ENCODE measurements around the gene ZNF536.

The ZNF536 gene

DNA sequence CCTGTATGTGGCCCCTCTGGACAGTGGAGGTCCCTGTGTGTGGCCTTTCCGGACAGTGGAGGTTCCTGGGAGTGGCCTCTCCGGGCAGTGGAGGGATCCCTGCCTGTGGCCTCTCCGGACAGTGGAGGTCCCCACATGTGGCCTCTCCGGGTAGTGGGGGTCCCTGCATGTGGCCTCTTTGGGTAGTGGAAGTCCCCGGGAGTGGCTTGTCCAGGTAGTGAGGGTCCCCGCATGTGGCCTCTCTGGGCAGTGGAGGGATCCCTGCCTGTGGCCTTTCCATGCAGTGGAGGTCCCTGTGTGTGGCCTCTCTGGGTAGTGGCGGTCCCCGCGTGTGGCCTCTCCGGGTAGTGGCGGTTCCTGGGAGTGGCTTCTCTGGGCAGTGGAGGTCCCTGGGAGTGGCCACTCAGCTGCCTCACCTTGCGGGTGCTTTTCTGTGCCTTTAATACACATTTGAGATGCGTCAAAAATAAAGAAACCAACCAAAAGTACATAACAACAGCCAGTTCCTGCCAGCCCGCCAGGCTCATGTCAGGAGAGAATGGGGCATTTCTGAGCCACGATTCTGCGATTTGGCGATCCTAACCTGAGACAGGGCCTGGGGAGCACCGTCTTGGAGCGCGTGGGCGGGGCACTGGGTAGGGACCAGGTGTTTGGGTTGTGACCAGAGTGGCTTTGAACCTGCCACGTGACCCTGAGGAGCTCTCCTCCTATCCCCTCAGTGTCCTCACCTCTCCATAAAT is 194.7 kb downstream of the ZNF536 start:
- no peak overlapping the region for H3K27ac ChIP-seq
- ChIA-PET POLR2A (ENCODE audit: low non-redundant PET) (no interaction called here), CTCF (no interaction called here)
- TF ChIP-seq, protein P1, sequence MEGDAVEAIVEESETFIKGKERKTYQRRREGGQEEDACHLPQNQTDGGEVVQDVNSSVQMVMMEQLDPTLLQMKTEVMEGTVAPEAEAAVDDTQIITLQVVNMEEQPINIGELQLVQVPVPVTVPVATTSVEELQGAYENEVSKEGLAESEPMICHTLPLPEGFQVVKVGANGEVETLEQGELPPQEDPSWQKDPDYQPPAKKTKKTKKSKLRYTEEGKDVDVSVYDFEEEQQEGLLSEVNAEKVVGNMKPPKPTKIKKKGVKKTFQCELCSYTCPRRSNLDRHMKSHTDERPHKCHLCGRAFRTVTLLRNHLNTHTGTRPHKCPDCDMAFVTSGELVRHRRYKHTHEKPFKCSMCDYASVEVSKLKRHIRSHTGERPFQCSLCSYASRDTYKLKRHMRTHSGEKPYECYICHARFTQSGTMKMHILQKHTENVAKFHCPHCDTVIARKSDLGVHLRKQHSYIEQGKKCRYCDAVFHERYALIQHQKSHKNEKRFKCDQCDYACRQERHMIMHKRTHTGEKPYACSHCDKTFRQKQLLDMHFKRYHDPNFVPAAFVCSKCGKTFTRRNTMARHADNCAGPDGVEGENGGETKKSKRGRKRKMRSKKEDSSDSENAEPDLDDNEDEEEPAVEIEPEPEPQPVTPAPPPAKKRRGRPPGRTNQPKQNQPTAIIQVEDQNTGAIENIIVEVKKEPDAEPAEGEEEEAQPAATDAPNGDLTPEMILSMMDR (conservative IDR thresholded peaks at IDR 0.05; ENCODE audit: low read depth): no peak
- DNase-seq (ENCODE audit: low spot score): no peak

GRCh38 chr19:30567536-30568232 is 195.5 kb downstream of the ZNF536 start:
- ChIA-PET POLR2A (ENCODE audit: low non-redundant PET) (interaction anchor here (0.6 kb wide), 1 partner anchor 17 kb away, joined by 4 read pairs; no protein-coding TSS in a partner anchor), CTCF (no interaction called here)
- H3K27ac ChIP-seq: no peak overlapping the region
- TF ChIP-seq, protein P1 (conservative IDR thresholded peaks at IDR 0.05; ENCODE audit: low read depth): no peak
- no peak for DNase-seq (ENCODE audit: low spot score)

GRCh38 chr19:30570194-30570593 is 198.0 kb downstream of the ZNF536 start:
- TF ChIP-seq, protein P1 (conservative IDR thresholded peaks at IDR 0.05; ENCODE audit: low read depth): no peak
- DNase-seq (ENCODE audit: low spot score): no peak
- POLR2A ChIA-PET (ENCODE audit: low non-redundant PET): no interaction called here
- CTCF ChIA-PET: no interaction called here
- H3K27ac ChIP-seq: no peak overlapping the region

DNA sequence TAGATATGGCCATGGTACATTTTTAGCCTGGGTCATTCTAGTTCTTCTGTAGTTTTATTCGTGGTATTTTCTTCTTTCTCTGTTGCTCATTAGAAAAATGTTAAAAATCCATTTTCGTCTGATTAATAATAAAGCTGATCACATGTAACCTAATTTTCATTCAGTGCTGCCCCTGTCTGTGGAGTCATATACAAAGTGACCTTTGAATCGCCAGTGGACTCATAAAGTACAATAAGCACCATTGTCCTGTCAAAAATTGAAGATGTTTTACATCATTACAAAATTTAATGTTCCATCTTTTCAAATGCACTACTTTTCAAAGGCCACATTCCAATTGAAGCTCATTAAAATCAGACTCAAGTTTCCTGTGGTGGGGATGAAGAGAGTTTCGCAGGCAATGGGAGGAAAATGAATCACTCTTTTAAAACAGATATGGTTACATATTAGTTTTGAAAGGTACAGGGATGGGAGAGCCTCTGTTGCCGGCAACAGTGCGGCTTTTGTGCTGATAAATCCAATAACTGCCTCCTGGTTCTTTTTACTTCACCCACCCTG is 205.4 kb downstream of the ZNF536 start:
- ChIA-PET CTCF (interaction anchor here (0.5 kb wide), 1 partner anchor 116 kb away, joined by 3 read pairs; no protein-coding TSS in a partner anchor), POLR2A (ENCODE audit: low non-redundant PET) (no interaction called here)
- no peak overlapping the region for H3K27ac ChIP-seq
- no peak for DNase-seq (ENCODE audit: low spot score)
- TF ChIP-seq, protein P1 (conservative IDR thresholded peaks at IDR 0.05; ENCODE audit: low read depth): no peak

DNA sequence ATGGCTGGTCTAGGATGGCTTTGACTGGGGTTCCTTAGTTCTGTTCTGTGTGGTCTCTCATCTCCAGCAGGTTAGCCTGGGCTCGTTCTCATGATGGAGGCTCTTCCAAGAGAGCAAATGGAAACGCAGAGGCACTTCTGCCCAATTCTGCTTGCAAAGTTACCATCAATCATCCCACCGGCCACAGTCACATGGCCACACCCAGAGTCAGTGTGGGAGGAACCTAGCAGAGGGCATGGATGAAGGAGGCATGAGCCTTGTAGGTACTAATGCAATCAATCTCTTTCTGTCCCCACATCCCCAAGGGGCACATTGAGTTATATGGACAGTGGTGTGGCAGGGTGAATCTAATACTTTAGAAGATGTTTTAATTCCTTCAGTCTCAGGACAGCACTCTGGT is 207.2 kb downstream of the ZNF536 start:
- ChIA-PET CTCF (no interaction called here), POLR2A (ENCODE audit: low non-redundant PET) (no interaction called here)
- no peak for DNase-seq (ENCODE audit: low spot score)
- H3K27ac ChIP-seq: no peak overlapping the region
- TF ChIP-seq, protein P1 (conservative IDR thresholded peaks at IDR 0.05; ENCODE audit: low read depth): no peak

- no peak overlapping the region for H3K27ac ChIP-seq
- ChIA-PET POLR2A (ENCODE audit: low non-redundant PET) (no interaction called here), CTCF (no interaction called here)
- DNase-seq (ENCODE audit: low spot score): no peak
- TF ChIP-seq, protein P1 (conservative IDR thresholded peaks at IDR 0.05; ENCODE audit: low read depth): no peak
Measured at GRCh38 chr19:30580673-30581072, 208.5 kb downstream of the ZNF536 start.

Data from RWPE1 (cell line).